ENCODE measurements around the gene OR3A2. TPM values are rescaled to one million over a fixed set of nuclear protein-coding genes. Genes with fewer than 3 reads are reported as not detected.
"Not testable (repeated sequence)": the region's sequence is repeated elsewhere in the genome, so short reads cannot be mapped to it uniquely, and the experiment has no call there.

The OR3A2 gene
- total and polyA plus RNA-seq, 8 donors: not detected

DNA sequence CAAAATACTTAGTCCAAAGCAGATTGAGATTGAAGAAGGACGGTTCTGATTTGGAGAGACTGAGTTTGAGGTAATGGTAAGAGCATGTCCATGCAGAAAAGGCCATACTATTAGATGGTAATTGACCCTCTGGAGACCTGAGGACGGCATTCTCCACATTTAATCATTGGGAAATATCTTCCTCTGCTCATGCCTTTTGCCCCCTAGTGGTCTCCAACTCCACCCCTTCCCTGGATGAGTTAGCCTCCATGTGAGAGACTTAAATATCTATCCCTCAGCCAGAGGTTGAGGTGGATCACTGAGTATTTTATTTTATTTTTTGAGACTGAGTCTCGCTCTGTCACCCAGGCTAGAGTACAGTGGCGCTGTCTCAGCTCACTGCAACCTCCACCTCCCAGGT, 77.5 kb downstream of the OR3A2 start:
- H3K4me3 ChIP-seq: no peak overlapping the region
- H3K27me3 ChIP-seq: peaks cover 0 to 3% (median 0%) of the 10 kb centered on the region in 3 donors
- 67 to 74% (median 69%) methylated on average over 4 of the region's 4 CpGs for WGBS, 5 donors
- DNase-seq: no peak
- intact Hi-C loops (cut with DNase I; ENCODE audit: low total_unique reads): no loop called here
- TF ChIP-seq, protein P1, sequence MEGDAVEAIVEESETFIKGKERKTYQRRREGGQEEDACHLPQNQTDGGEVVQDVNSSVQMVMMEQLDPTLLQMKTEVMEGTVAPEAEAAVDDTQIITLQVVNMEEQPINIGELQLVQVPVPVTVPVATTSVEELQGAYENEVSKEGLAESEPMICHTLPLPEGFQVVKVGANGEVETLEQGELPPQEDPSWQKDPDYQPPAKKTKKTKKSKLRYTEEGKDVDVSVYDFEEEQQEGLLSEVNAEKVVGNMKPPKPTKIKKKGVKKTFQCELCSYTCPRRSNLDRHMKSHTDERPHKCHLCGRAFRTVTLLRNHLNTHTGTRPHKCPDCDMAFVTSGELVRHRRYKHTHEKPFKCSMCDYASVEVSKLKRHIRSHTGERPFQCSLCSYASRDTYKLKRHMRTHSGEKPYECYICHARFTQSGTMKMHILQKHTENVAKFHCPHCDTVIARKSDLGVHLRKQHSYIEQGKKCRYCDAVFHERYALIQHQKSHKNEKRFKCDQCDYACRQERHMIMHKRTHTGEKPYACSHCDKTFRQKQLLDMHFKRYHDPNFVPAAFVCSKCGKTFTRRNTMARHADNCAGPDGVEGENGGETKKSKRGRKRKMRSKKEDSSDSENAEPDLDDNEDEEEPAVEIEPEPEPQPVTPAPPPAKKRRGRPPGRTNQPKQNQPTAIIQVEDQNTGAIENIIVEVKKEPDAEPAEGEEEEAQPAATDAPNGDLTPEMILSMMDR (IDR thresholded peaks at IDR 0.05): no peak
- TF ChIP-seq POLR2A (IDR thresholded peaks at IDR 0.05) (no peak), EP300 (IDR thresholded peaks at IDR 0.05) (no peak), POLR2AphosphoS5 (IDR thresholded peaks at IDR 0.05) (no peak)
- no peaks in the 10 kb centered on the region for H3K36me3 ChIP-seq
- no peak overlapping the region for H3K27ac ChIP-seq
- no peaks in the 10 kb centered on the region for H3K9me3 ChIP-seq
- no peaks in the 10 kb centered on the region for H3K4me1 ChIP-seq

DNA sequence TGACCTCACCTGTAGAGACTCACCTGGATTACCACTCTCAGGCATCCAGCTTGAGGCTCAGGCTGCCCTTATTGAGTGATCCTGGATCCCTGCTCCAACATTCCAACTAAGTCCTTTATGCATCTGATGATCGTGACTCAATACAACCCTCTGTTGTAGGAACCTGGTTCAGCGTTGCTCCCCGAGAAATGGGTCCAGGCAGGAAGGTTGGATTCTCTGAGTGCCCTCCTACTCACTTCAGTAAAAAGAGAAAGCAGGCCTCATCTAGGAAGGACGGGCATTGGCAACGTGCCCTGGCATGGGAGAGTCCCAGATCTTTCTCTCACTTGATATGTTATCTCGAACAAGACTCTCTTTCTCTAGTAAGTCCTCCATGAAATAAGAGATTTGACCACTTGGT, 87.8 kb downstream of the OR3A2 start, which contains the start of gene OR3A1:
TSS of gene OR3A1 (minus strand) at position 101 of the 400 bp plus-strand sequence. CDS start 5,778 bp downstream, outside the sequence.
- Histone ChIP-seq H3K9me3 (peaks cover 0 to 11% (median 6%) of the 10 kb centered on the region in 4 donors), H3K36me3 (no peaks in the 10 kb centered on the region), H3K27me3 (peaks cover 0 to 7% (median 0%) of the 10 kb centered on the region in 3 donors), H3K4me1 (no peaks in the 10 kb centered on the region), H3K27ac (no peak within 1 kb of the TSS), H3K4me3 (no peak within 1 kb of the TSS)
- intact Hi-C loops (cut with DNase I; ENCODE audit: low total_unique reads): no loop called here
- WGBS, 5 donors: 76 to 86% (median 80%) methylated on average over 6 of the region's 6 CpGs
- no peak for DNase-seq
- TF ChIP-seq, protein P1 (IDR thresholded peaks at IDR 0.05): no peak
- no peak for TF ChIP-seq POLR2A (IDR thresholded peaks at IDR 0.05)
- no peak for TF ChIP-seq POLR2AphosphoS5 (IDR thresholded peaks at IDR 0.05)
- no peak for TF ChIP-seq EP300 (IDR thresholded peaks at IDR 0.05)

DNA sequence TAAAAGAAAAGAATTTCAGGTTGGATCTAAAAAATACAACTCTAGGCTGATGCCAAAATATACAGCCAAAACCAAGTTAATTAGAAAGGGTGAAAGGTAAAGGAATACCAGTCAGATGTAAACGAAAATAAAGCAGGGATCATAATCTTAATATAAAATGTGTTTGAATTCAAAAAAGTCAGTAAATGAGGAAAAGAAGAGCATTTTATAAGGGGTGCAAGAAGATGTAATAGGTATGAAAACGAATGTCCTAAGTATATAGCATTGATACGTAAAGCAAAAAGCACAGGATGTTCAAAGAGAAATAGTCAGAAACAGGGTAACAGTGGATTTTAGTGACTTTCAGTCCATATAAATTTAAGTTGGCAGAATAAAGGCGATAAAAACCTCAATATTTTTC, 90.5 kb downstream of the OR3A2 start:
- TF ChIP-seq EP300 (IDR thresholded peaks at IDR 0.05): no peak
- TF ChIP-seq POLR2AphosphoS5 (IDR thresholded peaks at IDR 0.05): no peak
- TF ChIP-seq, protein P1 (IDR thresholded peaks at IDR 0.05): no peak
- no peak for TF ChIP-seq POLR2A (IDR thresholded peaks at IDR 0.05)
- WGBS, 5 donors: 53 to 67% (median 63%) methylated on average over 4 of the region's 4 CpGs
- intact Hi-C loops (cut with DNase I; ENCODE audit: low total_unique reads): no loop called here
- Histone ChIP-seq H3K36me3 (no peaks in the 10 kb centered on the region), H3K27me3 (peaks cover 0 to 23% (median 0%) of the 10 kb centered on the region in 3 donors), H3K9me3 (peaks cover 0 to 6% (median 4%) of the 10 kb centered on the region in 4 donors), H3K4me1 (no peaks in the 10 kb centered on the region), H3K4me3 (no peak overlapping the region), H3K27ac (no peak overlapping the region)
- DNase-seq: no peak

DNA sequence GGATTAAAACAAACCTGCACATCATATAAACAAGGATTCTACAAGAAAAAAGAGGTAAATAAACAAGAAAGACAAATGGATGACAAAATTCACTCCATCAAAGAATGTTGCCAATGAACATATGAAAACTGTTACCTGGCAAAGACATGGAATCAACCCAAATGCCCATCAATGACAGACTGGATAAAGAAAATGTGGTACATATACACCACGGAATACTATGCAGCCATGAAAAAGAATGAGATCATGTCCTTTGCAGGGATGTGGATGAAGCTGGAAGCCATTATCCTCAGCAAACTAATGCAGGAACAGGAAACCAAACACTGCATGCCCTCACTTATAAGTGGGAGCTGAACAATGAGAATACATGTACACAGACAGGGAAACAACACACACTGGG, 92.6 kb downstream of the OR3A2 start:
- DNase-seq; H3K4me1 ChIP-seq; H3K27ac ChIP-seq; H3K9me3 ChIP-seq; intact Hi-C loops (cut with DNase I; ENCODE audit: low total_unique reads); H3K4me3 ChIP-seq; H3K36me3 ChIP-seq: not testable (repeated sequence)
- 82 to 100% (median 88%) methylated on average over 1 of the region's 1 CpG for WGBS, 5 donors
- H3K27me3 ChIP-seq: peaks cover 0 to 36% (median 0%) of the 10 kb centered on the region in 3 donors

DNA sequence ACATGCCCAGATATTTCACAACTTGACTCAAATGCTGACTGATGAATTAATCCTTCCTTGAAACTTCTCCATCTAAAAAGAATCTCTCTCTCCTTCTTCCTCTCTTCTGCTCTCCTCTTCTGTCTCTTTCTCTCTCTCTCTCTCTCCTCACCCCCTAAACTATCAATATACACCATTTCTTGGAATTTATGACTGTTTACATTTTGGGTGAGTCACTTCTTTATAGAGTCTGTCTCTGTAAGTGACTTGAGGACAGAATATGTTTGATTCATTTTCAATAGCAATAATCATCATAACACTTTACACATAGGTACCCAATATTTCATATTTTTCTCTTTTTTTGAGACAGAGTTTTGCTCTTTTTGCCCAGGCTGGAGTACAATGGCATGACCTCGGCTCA, 103.2 kb downstream of the OR3A2 start:
- 54 to 88% (median 75%) methylated on average over 1 of the region's 1 CpG for WGBS, 5 donors

More for the DNA sequence above, 103.2 kb downstream of the OR3A2 start:
- TF ChIP-seq EP300 (IDR thresholded peaks at IDR 0.05): no peak
- TF ChIP-seq POLR2AphosphoS5 (IDR thresholded peaks at IDR 0.05): no peak
- TF ChIP-seq, protein P1 (IDR thresholded peaks at IDR 0.05): no peak
- TF ChIP-seq POLR2A (IDR thresholded peaks at IDR 0.05): no peak
- no peak overlapping the region for H3K4me3 ChIP-seq
- no peaks in the 10 kb centered on the region for H3K27me3 ChIP-seq
- no peaks in the 10 kb centered on the region for H3K4me1 ChIP-seq
- DNase-seq: no peak
- intact Hi-C loops (cut with DNase I; ENCODE audit: low total_unique reads): no loop called here
- H3K27ac ChIP-seq: no peak overlapping the region
- no peaks in the 10 kb centered on the region for H3K9me3 ChIP-seq
- no peaks in the 10 kb centered on the region for H3K36me3 ChIP-seq

Data from stomach (tissue), 9 donors.